PC-9 (cell line): ENCODE results near the gene UBA3. TPM values are rescaled to one million over a fixed set of nuclear protein-coding genes. Genes with fewer than 3 reads are reported as not detected.

ENCODE experiments used
- BruUV-seq: library from RNA; stranded (reverse); fragments of 400-500 nt; replicated peaks from 2 replicates; lab custom pipeline; 2021; lab: Mats Ljungman, UMichigan
- CTCF ChIA-PET: fragments of 300-600 bp; sonication (Branson Sonifier 250); formaldehyde crosslinking; loops from one replicate; lab custom pipeline; 2022; ENCODE audit warnings: antibody characterized with exemption; lab: Charles Lee
- POLR2A ChIA-PET: fragments of 300-600 bp; sonication (Branson Sonifier 250); formaldehyde crosslinking; loops from one replicate; lab custom pipeline; 2022; ENCODE audit warnings: antibody characterized with exemption; ENCODE audit not compliant: unreplicated experiment; lab: Charles Lee
- DNase-seq, 2 experiments: peaks; one replicate each; pipeline versions ENCODE4 v3.0.0 to v3.0.0-alpha.2; 2015 to 2022; ENCODE audit warnings: mixed read lengths in 1 of 2
- H2AFZ ChIP-seq: fragments of 200-600 bp; sonication (generic); 2 replicates; pipeline ENCODE4 v1.8.1; 2017; ENCODE audit warnings: antibody characterized with exemption
- H3F3A ChIP-seq: fragments of 200-600 bp; sonication (generic); 2 replicates; pipeline ENCODE4 v1.8.1; 2017; ENCODE audit warnings: antibody characterized with exemption, mild to moderate bottlenecking, low read depth; ENCODE audit not compliant: insufficient read depth
- H3K27ac ChIP-seq: fragments of 200-600 bp; sonication (generic); 2 replicates; pipeline ENCODE4 v1.6.1; 2016; ENCODE audit warnings: mixed run types
- H3K27me3 ChIP-seq: fragments of 200-600 bp; sonication (generic); 2 replicates; pipeline ENCODE4 v1.6.1; 2016; ENCODE audit warnings: low read depth, mixed run types; ENCODE audit not compliant: insufficient read depth
- H3K36me3 ChIP-seq: fragments of 200-600 bp; sonication (generic); 2 replicates; pipeline ENCODE4 v1.6.1; 2016; ENCODE audit warnings: low read depth, mixed run types
- H3K4me1 ChIP-seq: fragments of 200-600 bp; sonication (generic); replicated peaks from 2 replicates; pipeline ENCODE4 v1.6.1; 2016; ENCODE audit warnings: mixed run types; ENCODE audit not compliant: insufficient read depth
- H3K4me2 ChIP-seq: fragments of 200-600 bp; sonication (generic); 2 replicates; pipeline ENCODE4 v1.6.1; 2017; ENCODE audit warnings: mixed run types
- H3K4me3 ChIP-seq: fragments of 200-600 bp; sonication (generic); 2 replicates; pipeline ENCODE4 v1.6.1; 2016; ENCODE audit warnings: mixed run types
- H3K79me2 ChIP-seq: fragments of 200-600 bp; sonication (generic); 2 replicates; pipeline ENCODE4 v1.6.1; 2017; ENCODE audit warnings: low read depth, mixed run types
- H3K9me2 ChIP-seq: fragments of 200-600 bp; sonication (generic); 2 replicates; pipeline ENCODE4 v1.8.1; 2017; ENCODE audit warnings: mild to moderate bottlenecking; ENCODE audit not compliant: insufficient read depth
- H3K9me3 ChIP-seq: fragments of 200-600 bp; sonication (generic); 2 replicates; pipeline ENCODE4 v1.8.1; 2016; ENCODE audit warnings: low read depth; ENCODE audit not compliant: insufficient read depth
- H4K20me1 ChIP-seq: fragments of 200-600 bp; sonication (generic); 2 replicates; pipeline ENCODE4 v1.8.1; 2017; ENCODE audit not compliant: insufficient read depth
- EZH2 ChIP-seq: fragments of 200-600 bp; sonication (generic); IDR thresholded peaks from 2 replicates; pipeline ENCODE4 v1.8.0; 2017; ENCODE audit warnings: antibody characterized with exemption, low read depth
- intact Hi-C: fragments of 100-400 bp; cut with micrococcal nuclease; formaldehyde crosslinking; loops from one replicate; pipeline ENCODE4 v1.10.0; 2022; ENCODE audit not compliant: unreplicated experiment
- total RNA-seq: library from RNA; stranded (reverse); gene quantifications from 2 replicates; pipeline ENCODE4 v1.2.3, GENCODE V29; 2021
- TF ChIP-seq, protein P1 (sequence below): fragments of 200-600 bp; sonication (generic); conservative IDR thresholded peaks from 2 replicates; pipeline ENCODE4 v1.6.1; 2017; ENCODE audit warnings: mixed run types, antibody characterized with exemption, mild to moderate bottlenecking, moderate library complexity

UBA3 gene
- total RNA-seq, 1 experiment from 2014 or later = 88.8 TPM

DNA sequence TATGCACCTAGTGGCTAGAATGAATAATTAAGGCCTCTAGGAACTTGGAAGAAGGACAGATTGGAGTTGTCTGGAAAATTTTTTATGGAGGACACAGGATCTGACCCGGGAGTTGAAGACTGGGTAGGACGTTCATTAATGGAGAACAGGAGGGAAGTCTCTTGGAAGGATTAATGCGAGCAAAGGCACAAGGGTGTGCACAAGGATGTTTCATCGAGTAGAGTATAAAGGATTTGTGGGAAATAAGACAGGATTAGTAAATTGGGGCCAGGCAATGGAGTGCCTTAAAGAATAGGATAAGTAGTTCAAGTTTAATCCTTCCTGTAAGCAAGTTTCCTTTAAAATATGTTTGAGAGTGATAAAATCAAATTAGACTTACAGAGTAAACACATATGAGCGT is 27.7 kb upstream of the UBA3 start:
- Histone ChIP-seq H3K79me2 (no peaks in the 10 kb centered on the region), H3K4me2 (no peak overlapping the region), H3K9me2 (no peaks in the 10 kb centered on the region), H2AFZ (no peak overlapping the region), H3K27ac (no peak overlapping the region), H3K36me3 (peaks cover 3% of the 10 kb centered on the region; the same call in 1 of the 2 replicates), H3K4me1 (no peaks in the 10 kb centered on the region), H3F3A (no peaks in the 10 kb centered on the region; the same call in 1 of the 2 replicates), H3K4me3 (no peak overlapping the region), H3K27me3 (no peaks in the 10 kb centered on the region), H3K9me3 (no peaks in the 10 kb centered on the region), H4K20me1 (no peaks in the 10 kb centered on the region)
- ChIA-PET POLR2A (interaction anchor here (0.5 kb wide), 1 partner anchor 18 kb away, joined by 22 read pairs; no protein-coding TSS in a partner anchor), CTCF (no interaction called here)
- TF ChIP-seq, protein P1, sequence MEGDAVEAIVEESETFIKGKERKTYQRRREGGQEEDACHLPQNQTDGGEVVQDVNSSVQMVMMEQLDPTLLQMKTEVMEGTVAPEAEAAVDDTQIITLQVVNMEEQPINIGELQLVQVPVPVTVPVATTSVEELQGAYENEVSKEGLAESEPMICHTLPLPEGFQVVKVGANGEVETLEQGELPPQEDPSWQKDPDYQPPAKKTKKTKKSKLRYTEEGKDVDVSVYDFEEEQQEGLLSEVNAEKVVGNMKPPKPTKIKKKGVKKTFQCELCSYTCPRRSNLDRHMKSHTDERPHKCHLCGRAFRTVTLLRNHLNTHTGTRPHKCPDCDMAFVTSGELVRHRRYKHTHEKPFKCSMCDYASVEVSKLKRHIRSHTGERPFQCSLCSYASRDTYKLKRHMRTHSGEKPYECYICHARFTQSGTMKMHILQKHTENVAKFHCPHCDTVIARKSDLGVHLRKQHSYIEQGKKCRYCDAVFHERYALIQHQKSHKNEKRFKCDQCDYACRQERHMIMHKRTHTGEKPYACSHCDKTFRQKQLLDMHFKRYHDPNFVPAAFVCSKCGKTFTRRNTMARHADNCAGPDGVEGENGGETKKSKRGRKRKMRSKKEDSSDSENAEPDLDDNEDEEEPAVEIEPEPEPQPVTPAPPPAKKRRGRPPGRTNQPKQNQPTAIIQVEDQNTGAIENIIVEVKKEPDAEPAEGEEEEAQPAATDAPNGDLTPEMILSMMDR = no peak
- no peak for TF ChIP-seq EZH2
- DNase-seq = no peak
- no TSS peak for BruUV-seq
- intact Hi-C loops = no loop called here

DNA sequence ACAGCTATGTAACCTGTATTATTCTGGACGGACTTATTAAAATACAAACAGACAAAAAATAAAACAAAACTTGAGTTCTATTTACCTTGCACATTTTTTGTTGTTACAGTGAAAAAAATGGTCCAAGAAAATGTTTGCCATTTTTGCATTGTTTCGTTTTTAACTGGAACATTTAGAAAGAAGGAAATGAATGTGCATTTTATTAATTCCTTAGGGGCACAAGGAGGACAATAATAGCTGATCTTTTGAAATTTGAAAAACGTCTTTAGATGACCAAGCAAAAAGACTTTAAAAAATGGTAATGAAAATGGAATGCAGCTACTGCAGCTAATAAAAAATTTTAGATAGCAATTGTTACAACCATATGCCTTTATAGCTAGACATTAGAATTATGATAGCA is 25.2 kb upstream of the UBA3 start:
- Histone ChIP-seq H3K9me3 (no peaks in the 10 kb centered on the region), H3K27me3 (no peaks in the 10 kb centered on the region), H3K4me1 (peaks cover 9% of the 10 kb centered on the region; the same call in 1 of the 2 replicates), H3K9me2 (no peaks in the 10 kb centered on the region), H3K4me2 (no peak overlapping the region), H3K36me3 (peaks cover 3% of the 10 kb centered on the region; the same call in 1 of the 2 replicates), H3K27ac (no peak overlapping the region), H3F3A (no peaks in the 10 kb centered on the region; the same call in 1 of the 2 replicates), H4K20me1 (no peaks in the 10 kb centered on the region), H2AFZ (no peak overlapping the region), H3K4me3 (no peak overlapping the region), H3K79me2 (no peaks in the 10 kb centered on the region)
- CTCF ChIA-PET = interaction anchor here (0.6 to 1.3 kb wide), 3 partner anchors 19 to 90 kb away, joined by 3 to 11 read pairs (median 8); no protein-coding TSS in a partner anchor
- BruUV-seq = no TSS peak
- intact Hi-C loops = no loop called here
- no peak for DNase-seq
- POLR2A ChIA-PET = interaction anchor here (0.6 to 0.7 kb wide), 4 partner anchors 8 to 306 kb away, joined by 3 to 18 read pairs (median 5); no protein-coding TSS in a partner anchor
- TF ChIP-seq, protein P1 = no peak
- TF ChIP-seq EZH2 = no peak

DNA sequence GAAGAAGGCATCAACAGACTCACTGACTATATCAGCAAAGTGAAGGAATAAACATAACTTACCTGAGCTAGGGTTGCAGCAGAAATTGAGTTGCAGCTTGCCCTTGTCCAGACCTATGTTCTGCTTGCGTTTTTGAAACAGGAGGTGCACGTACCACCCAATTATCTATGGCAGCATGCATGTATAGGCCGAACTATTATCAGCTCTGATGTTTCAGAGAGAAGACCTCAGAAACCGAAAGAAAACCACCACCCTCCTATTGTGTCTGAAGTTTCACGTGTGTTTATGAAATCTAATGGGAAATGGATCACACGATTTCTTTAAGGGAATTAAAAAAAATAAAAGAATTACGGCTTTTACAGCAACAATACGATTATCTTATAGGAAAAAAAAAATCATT is 24.4 kb upstream of the UBA3 start:
- ChIA-PET POLR2A (no interaction called here), CTCF (interaction anchor here (0.7 kb wide), 1 partner anchor 22 kb away, joined by 3 read pairs; no protein-coding TSS in a partner anchor)
- H3K9me3 ChIP-seq = no peaks in the 10 kb centered on the region
- no peaks in the 10 kb centered on the region for H3K9me2 ChIP-seq
- no peak overlapping the region for H3K4me3 ChIP-seq
- no peaks in the 10 kb centered on the region for H4K20me1 ChIP-seq
- peaks cover 3% of the 10 kb centered on the region; the same call in 1 of the 2 replicates for H3K36me3 ChIP-seq
- H3K79me2 ChIP-seq = no peaks in the 10 kb centered on the region
- H3K27me3 ChIP-seq = no peaks in the 10 kb centered on the region
- H2AFZ ChIP-seq = no peak overlapping the region
- no peak overlapping the region for H3K27ac ChIP-seq
- no peaks in the 10 kb centered on the region; the same call in 1 of the 2 replicates for H3F3A ChIP-seq
- intact Hi-C loops = no loop called here
- BruUV-seq = TSS peak; percentile 12
- TF ChIP-seq EZH2 = no peak
- TF ChIP-seq, protein P1 = no peak
- H3K4me2 ChIP-seq = no peak overlapping the region
- DNase-seq = no peak
- H3K4me1 ChIP-seq = peaks cover 9% of the 10 kb centered on the region; the same call in 1 of the 2 replicates
